Liver (tissue), 9 donors: ENCODE measurements around the gene GUCD1. TPM values are rescaled to one million over a fixed set of nuclear protein-coding genes. Genes with fewer than 3 reads are reported as not detected.

ENCODE experiments used
- DNase-seq: peaks from one replicate; pipeline ENCODE4 v3.0.0-alpha.2; 2017; ENCODE audit warnings: low spot score
- H3K27ac ChIP-seq, 2 donors: one replicate each; pipeline ENCODE4 v1.7.0; 2013; ENCODE audit warnings: inconsistent platforms in 2 of 2, low read length in 2 of 2, control low read depth in 1 of 2, low read depth in 1 of 2, mild to moderate bottlenecking in 1 of 2
- H3K27me3 ChIP-seq, 4 donors: one replicate each; pipeline versions ENCODE4 v1.6.1 to v1.7.0; 2013; ENCODE audit warnings: low read length in 3 of 4, inconsistent platforms in 1 of 4, mild to moderate bottlenecking in 1 of 4, moderate library complexity in 1 of 4; ENCODE audit not compliant: control insufficient read depth in 4 of 4, insufficient read depth in 4 of 4
- H3K36me3 ChIP-seq, 4 donors: one replicate each; pipeline versions ENCODE4 v1.6.1 to v1.7.0; 2013; ENCODE audit warnings: low read length in 3 of 4, mild to moderate bottlenecking in 3 of 4, low read depth in 1 of 4, moderate library complexity in 1 of 4; ENCODE audit not compliant: control insufficient read depth in 4 of 4, insufficient read depth in 3 of 4
- H3K4me1 ChIP-seq, 4 donors: one replicate each; pipeline versions ENCODE4 v1.6.1 to v1.7.0; 2013; ENCODE audit warnings: low read length in 3 of 4, mild to moderate bottlenecking in 3 of 4, moderate library complexity in 1 of 4; ENCODE audit not compliant: control insufficient read depth in 4 of 4, insufficient read depth in 4 of 4
- H3K4me3 ChIP-seq, 3 donors: one replicate each; pipeline versions ENCODE4 v1.6.1 to v1.7.0; 2013; ENCODE audit warnings: low read length in 3 of 3, control low read depth in 1 of 3, low read depth in 1 of 3, mild to moderate bottlenecking in 1 of 3
- H3K9ac ChIP-seq, 2 donors: one replicate each; pipeline ENCODE4 v1.7.0; 2013; ENCODE audit warnings: low read length in 2 of 2, mild to moderate bottlenecking in 2 of 2, moderate library complexity in 2 of 2, control low read depth in 1 of 2, low read depth in 1 of 2
- H3K9me3 ChIP-seq, 4 donors: one replicate each; pipeline versions ENCODE4 v1.6.1 to v1.7.0; 2013; ENCODE audit warnings: low read length in 3 of 4; ENCODE audit not compliant: control insufficient read depth in 4 of 4
- ATF3 ChIP-seq: IDR thresholded peaks from 2 replicates; pipeline ENCODE4 v1.6.1; 2016; ENCODE audit warnings: antibody characterized with exemption
- CTCF ChIP-seq: fragments of 150-350 bp; IDR thresholded peaks from 2 replicates; pipeline ENCODE4 v1.5.1; 2017; ENCODE audit warnings: improper control_type of control experiment, low read depth, low read length; ENCODE audit not compliant: missing input control
- HNF4G ChIP-seq: IDR thresholded peaks from 2 replicates; pipeline ENCODE4 v1.6.1; 2016; ENCODE audit warnings: antibody characterized with exemption
- NR2F2 ChIP-seq: IDR thresholded peaks from 2 replicates; pipeline ENCODE4 v1.6.1; 2016; ENCODE audit warnings: antibody characterized with exemption
- RAD21 ChIP-seq, 2 donors: IDR thresholded peaks; 2 replicates each; pipeline ENCODE4 v1.6.1; 2016; ENCODE audit warnings: antibody characterized with exemption in 2 of 2, mild to moderate bottlenecking in 2 of 2
- RXRA ChIP-seq, 2 donors: IDR thresholded peaks; 2 replicates each; pipeline ENCODE4 v1.6.1; 2017 to 2018; ENCODE audit warnings: antibody characterized with exemption in 2 of 2, mild to moderate bottlenecking in 1 of 2
- SP1 ChIP-seq: IDR thresholded peaks from 2 replicates; pipeline ENCODE4 v1.6.1; 2018; ENCODE audit warnings: antibody characterized with exemption, mild to moderate bottlenecking
- YY1 ChIP-seq: IDR thresholded peaks from 2 replicates; pipeline ENCODE4 v1.6.1; 2016; ENCODE audit warnings: antibody characterized with exemption, mild to moderate bottlenecking
- WGBS: extraction: QIAGEN DNeasy Blood & Tissue Kit; methylation state at CpG from one replicate; pipeline ENCODE4 v1.1.7; 2013; 5-methylcytosine and 5-hydroxymethylcytosine counted together
- polyA plus RNA-seq, 2 donors: library from polyadenylated mRNA; stranded (reverse) in 1 of 2; unstranded in 1 of 2; fragments of 200-250 nt in 1 of 2; fragments of >200 nt in 1 of 2; fragmentation: Nextera tagmentation in 1 of 2; extraction: Ambion mirVana in 1 of 2; gene quantifications; one replicate each; pipeline versions ENCODE4 v1.2.1 to v1.2.3, GENCODE V29; 2013 to 2015
- total RNA-seq, 2 donors: library from RNA; depleted of rRNA; stranded (reverse); fragments of >200 nt; gene quantifications; one replicate each; pipeline ENCODE4 v1.2.3, GENCODE V29; 2014
- TF ChIP-seq, protein P1 (sequence below): IDR thresholded peaks from 2 replicates; pipeline ENCODE4 v1.6.1; 2016; ENCODE audit warnings: antibody characterized with exemption, mild to moderate bottlenecking
- TF ChIP-seq, protein P2 (sequence below): IDR thresholded peaks from 2 replicates; pipeline ENCODE4 v1.6.1; 2016; ENCODE audit warnings: antibody characterized with exemption
- donor health status: healthy.
- donor health status: healthy.
- donor health status: healthy.
- donor health status: healthy.
- donor health status: healthy.

GUCD1 gene
- total and polyA plus RNA-seq, 4 donors = 118 to 202 (median 179) TPM

DNA sequence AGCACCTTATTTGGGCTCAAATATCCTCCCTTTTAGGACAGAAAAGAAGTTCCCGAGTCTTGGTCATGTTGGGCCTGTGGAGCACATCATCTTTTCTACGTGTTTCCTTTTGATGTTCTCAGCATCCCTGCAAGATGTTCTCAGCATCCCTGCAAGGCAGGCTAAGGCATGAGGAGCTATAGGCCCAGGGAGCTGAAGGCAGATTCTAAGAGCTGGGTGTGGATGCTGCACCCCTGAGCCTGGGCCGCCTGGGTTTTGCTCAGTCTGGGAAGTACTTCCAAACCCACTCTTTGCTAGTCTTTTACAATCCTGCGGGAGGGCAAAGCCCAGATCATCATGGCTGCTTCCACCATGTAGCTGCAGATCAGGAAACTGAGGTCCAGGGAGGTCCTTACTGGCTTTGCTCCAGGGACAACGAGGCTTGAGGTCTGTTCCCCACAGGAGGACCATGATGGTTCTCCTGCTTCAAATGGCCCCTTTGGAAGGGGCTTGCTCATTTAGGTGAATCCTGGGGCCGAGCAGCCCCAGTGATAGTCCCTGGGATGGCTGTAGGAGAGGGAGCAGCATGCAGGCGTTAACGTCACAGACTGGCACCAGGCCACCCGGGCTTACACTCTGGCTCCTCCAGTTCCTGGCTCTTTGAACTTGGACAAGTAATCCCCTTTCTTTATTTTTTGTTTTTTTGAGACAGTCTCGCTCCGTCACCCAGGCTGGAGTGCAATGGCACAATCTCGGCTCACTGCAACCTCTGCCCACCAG, 27.3 kb upstream of the GUCD1 start:
- WGBS = 89% methylated on average over 12 of the region's 12 CpGs
- peaks cover 0 to 12% (median 2%) of the 10 kb centered on the region in 4 donors for H3K36me3 ChIP-seq
- no peaks in the 10 kb centered on the region for H3K9me3 ChIP-seq
- H3K4me3 ChIP-seq = no peak overlapping the region
- no peak for DNase-seq
- peaks cover 4 to 35% (median 20%) of the 10 kb centered on the region in 4 donors for H3K4me1 ChIP-seq
- no peak overlapping the region for H3K9ac ChIP-seq
- H3K27me3 ChIP-seq = no peaks in the 10 kb centered on the region
- TF ChIP-seq NR2F2 (no peak), RAD21 (IDR thresholded peaks at IDR 0.05) (no peak), YY1 (no peak), ATF3 (no peak), RXRA (IDR thresholded peaks at IDR 0.05) (no peak), CTCF (no peak), HNF4G (no peak)
- TF ChIP-seq, protein P1, sequence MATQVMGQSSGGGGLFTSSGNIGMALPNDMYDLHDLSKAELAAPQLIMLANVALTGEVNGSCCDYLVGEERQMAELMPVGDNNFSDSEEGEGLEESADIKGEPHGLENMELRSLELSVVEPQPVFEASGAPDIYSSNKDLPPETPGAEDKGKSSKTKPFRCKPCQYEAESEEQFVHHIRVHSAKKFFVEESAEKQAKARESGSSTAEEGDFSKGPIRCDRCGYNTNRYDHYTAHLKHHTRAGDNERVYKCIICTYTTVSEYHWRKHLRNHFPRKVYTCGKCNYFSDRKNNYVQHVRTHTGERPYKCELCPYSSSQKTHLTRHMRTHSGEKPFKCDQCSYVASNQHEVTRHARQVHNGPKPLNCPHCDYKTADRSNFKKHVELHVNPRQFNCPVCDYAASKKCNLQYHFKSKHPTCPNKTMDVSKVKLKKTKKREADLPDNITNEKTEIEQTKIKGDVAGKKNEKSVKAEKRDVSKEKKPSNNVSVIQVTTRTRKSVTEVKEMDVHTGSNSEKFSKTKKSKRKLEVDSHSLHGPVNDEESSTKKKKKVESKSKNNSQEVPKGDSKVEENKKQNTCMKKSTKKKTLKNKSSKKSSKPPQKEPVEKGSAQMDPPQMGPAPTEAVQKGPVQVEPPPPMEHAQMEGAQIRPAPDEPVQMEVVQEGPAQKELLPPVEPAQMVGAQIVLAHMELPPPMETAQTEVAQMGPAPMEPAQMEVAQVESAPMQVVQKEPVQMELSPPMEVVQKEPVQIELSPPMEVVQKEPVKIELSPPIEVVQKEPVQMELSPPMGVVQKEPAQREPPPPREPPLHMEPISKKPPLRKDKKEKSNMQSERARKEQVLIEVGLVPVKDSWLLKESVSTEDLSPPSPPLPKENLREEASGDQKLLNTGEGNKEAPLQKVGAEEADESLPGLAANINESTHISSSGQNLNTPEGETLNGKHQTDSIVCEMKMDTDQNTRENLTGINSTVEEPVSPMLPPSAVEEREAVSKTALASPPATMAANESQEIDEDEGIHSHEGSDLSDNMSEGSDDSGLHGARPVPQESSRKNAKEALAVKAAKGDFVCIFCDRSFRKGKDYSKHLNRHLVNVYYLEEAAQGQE = no peak
- TF ChIP-seq, protein P2, sequence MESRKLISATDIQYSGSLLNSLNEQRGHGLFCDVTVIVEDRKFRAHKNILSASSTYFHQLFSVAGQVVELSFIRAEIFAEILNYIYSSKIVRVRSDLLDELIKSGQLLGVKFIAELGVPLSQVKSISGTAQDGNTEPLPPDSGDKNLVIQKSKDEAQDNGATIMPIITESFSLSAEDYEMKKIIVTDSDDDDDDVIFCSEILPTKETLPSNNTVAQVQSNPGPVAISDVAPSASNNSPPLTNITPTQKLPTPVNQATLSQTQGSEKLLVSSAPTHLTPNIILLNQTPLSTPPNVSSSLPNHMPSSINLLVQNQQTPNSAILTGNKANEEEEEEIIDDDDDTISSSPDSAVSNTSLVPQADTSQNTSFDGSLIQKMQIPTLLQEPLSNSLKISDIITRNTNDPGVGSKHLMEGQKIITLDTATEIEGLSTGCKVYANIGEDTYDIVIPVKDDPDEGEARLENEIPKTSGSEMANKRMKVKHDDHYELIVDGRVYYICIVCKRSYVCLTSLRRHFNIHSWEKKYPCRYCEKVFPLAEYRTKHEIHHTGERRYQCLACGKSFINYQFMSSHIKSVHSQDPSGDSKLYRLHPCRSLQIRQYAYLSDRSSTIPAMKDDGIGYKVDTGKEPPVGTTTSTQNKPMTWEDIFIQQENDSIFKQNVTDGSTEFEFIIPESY = no peak
- no peak overlapping the region for H3K27ac ChIP-seq

DNA sequence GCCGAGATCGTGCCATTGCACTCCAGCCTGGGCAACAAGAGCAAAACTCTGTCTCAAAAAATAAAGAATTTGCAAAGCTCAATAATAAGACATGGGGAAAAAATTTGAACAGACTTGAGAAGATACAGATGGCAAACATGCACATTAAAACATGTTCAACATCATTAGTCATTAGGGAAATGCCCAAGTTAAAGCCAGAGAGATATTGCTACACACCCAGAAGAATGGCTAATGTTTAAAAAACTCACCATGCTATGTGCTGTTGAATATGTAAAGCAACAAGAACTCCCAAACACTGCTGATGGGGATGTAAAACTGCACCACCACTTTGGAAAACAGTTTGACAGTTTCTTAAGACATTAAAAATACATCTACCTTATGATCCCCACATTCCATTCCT, 25.3 kb upstream of the GUCD1 start:
- no peaks in the 10 kb centered on the region for H3K27me3 ChIP-seq
- no peaks in the 10 kb centered on the region for H3K9me3 ChIP-seq
- no peak overlapping the region for H3K27ac ChIP-seq
- peaks cover 6 to 44% (median 26%) of the 10 kb centered on the region in 4 donors for H3K4me1 ChIP-seq
- 94% methylated on average over 2 of the region's 2 CpGs for WGBS
- no peak for TF ChIP-seq SP1
- H3K36me3 ChIP-seq = peaks cover 0 to 2% (median 0%) of the 10 kb centered on the region in 4 donors
- H3K9ac ChIP-seq = no peak overlapping the region
- no peak overlapping the region for H3K4me3 ChIP-seq
- DNase-seq = no peak
